Hematopoietic multipotent progenitor cell treated with erythropoietin and hydrocortisone succinate and interleukin-3 and kit ligand, for 15 days (in vitro differentiated cells): ENCODE results near the gene SPAG9.

Experiments used
- DNase-seq: peaks from one replicate; pipeline ENCODE4 v3.0.0-alpha.2; 2015; ENCODE audit warnings: low spot score

The SPAG9 gene

GRCh38 chr17:51044976-51045375, 75.7 kb downstream of the SPAG9 start:
- DNase-seq = no peak

GRCh38 chr17:51036084-51036483, 84.6 kb downstream of the SPAG9 start:
- DNase-seq = no peak

- DNase-seq = no peak
Measured at GRCh38 chr17:51035431-51035830, 85.2 kb downstream of the SPAG9 start.

- DNase-seq = no peak
Measured at GRCh38 chr17:51034800-51035199, 85.9 kb downstream of the SPAG9 start.

GRCh38 chr17:51032850-51033249, 87.8 kb downstream of the SPAG9 start:
- DNase-seq = no peak

GRCh38 chr17:51029568-51030463, 90.9 kb downstream of the SPAG9 start:
- DNase-seq = peak; percentile 33

GRCh38 chr17:51029142-51029541, 91.5 kb downstream of the SPAG9 start:
- DNase-seq = no peak

GRCh38 chr17:51028176-51028863, 92.3 kb downstream of the SPAG9 start:
- DNase-seq = no peak

GRCh38 chr17:51018541-51018940, 102.1 kb downstream of the SPAG9 start:
- DNase-seq = no peak

GRCh38 chr17:51017270-51017669, 103.4 kb downstream of the SPAG9 start:
- no peak for DNase-seq

- no peak for DNase-seq
Measured at GRCh38 chr17:51016099-51016498, 104.6 kb downstream of the SPAG9 start.

GRCh38 chr17:51015145-51015558, 105.5 kb downstream of the SPAG9 start:
- DNase-seq = no peak

- DNase-seq = no peak
Measured at GRCh38 chr17:51014129-51014528, 106.5 kb downstream of the SPAG9 start.

- DNase-seq = no peak
Measured at GRCh38 chr17:51013322-51013721, 107.3 kb downstream of the SPAG9 start.

- DNase-seq = no peak
Measured at GRCh38 chr17:51012538-51012937, 108.1 kb downstream of the SPAG9 start.

- DNase-seq = no peak
Measured at GRCh38 chr17:51010173-51010675, 110.4 kb downstream of the SPAG9 start.

GRCh38 chr17:51006601-51007000, 114.1 kb downstream of the SPAG9 start:
- DNase-seq = no peak

GRCh38 chr17:51005768-51006167, 114.9 kb downstream of the SPAG9 start:
- no peak for DNase-seq

GRCh38 chr17:51004249-51004648, 116.4 kb downstream of the SPAG9 start:
- no peak for DNase-seq

- peak; percentile 77 for DNase-seq
Measured at GRCh38 chr17:51000835-51001638, 119.6 kb downstream of the SPAG9 start.

GRCh38 chr17:50995668-50996067, 125.0 kb downstream of the SPAG9 start:
- no peak for DNase-seq

- DNase-seq = no peak
Measured at GRCh38 chr17:50993544-50993943, 127.1 kb downstream of the SPAG9 start.
